HG02938 (cell line): Measurements from ENCODE around the gene ASGR1.
"Not testable (repeated sequence)": the region's sequence is repeated elsewhere in the genome, so short reads cannot be mapped to it uniquely, and the experiment has no call there.

Source experiments
- ATAC-seq: cut with Tn5 transposase; IDR thresholded peaks from one replicate; pipeline ENCODE4 v1.9.1; 2021; ENCODE audit warnings: mild to moderate bottlenecking, moderate library complexity; ENCODE audit not compliant: unreplicated experiment

The ASGR1 gene

GRCh38 chr17:7128160-7128559, 51.0 kb downstream of the ASGR1 start:
- no peak for ATAC-seq

- not testable (repeated sequence) for ATAC-seq
Measured at GRCh38 chr17:7127501-7127900, 51.7 kb downstream of the ASGR1 start.

GRCh38 chr17:7126386-7126785, 52.8 kb downstream of the ASGR1 start:
- ATAC-seq = not testable (repeated sequence)

GRCh38 chr17:7124923-7125322, 54.2 kb downstream of the ASGR1 start:
- no peak for ATAC-seq

- ATAC-seq = no peak
Measured at GRCh38 chr17:7123844-7124243, 55.3 kb downstream of the ASGR1 start.
